ENCODE results near the gene KCNJ9.

KCNJ9 gene

GRCh38 chr1:160066829-160067745 lies 14.3 kb upstream of the KCNJ9 start:
- DNase-seq = no peak

DNA sequence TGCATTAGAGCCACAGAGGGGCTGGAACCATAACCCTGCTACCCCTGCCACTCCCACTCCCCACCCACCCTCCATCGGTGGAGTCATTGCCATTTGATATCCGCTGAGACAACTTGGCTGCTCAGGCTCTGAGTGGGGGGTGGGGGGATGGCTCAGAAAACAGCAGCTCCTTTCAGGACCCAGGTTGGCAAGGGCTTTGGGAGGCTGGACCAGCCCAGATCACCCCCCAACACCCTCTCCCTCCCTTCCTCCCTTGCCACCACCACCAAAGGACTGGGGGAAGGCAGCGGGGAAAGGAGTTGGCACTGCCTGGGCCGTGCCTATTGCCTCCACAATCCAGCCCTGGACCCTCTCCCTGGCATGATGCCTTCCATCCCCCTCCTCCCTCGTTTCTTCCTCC lies 13.1 kb upstream of the KCNJ9 start:
- DNase-seq = no peak

DNA sequence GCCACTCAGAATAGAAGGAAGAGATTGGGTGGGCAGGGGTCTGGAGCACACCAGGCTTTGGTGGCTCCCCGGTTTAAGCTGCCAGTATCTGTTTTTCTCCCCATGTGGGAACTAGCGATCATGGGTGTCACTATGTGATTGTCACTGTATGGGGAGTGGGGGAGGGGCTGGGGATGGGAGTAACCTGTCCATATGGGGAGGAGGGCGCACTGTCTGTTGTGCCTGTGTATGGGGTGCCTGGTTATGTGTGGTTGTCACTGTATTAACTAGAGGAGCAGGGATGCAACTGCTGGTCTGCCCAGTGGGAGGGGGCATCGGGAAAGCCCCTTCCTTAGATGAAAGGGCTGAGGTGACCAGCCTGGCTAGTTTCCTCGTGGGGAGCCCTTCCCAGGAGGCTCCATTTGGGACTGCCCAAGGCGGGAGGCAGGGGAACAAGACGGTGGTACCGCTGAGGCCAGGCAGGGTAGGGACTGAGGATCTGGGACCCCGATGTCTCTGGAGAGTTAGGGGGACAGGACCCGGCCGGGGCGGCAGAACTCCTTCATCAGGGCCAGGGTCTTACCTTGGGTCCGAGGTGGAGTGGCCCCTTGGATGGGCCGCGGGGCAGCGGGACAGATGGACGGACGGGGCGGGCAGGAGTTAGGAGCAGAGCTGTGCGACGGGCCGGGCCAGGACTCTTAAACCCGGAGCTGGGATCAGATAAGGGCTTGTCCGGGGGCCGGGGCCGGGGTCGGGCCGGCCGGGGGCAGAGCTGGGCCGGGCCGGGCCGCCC lies 11.7 kb upstream of the KCNJ9 start, which contains the start of gene KCNJ10:
KCNJ10 (minus strand) TSS at position 701 of the 772 bp plus-strand sequence. CDS start 27,628 bp downstream, outside the sequence.
- no peak for DNase-seq

GRCh38 chr1:160070243-160071163 lies 10.8 kb upstream of the KCNJ9 start:
- DNase-seq = peak; percentile 57

DNA sequence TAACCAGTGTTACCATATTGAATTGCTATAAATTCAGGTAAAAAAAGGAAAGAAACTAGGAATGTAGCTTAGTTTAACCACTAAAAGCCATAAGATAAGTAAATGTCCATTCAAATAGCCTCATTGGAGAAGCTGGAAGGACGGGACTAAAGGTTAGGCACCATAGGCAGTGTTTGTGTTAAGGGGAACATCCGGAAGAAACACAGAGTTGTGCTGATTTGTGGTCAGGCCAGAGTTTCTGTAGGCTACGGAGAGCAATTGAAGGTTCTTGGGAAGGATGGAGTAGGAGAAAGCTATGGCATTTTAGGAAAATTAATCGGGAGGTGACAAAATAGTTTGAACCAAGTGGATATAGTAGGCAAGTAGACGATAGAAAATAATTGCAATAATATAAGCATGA lies 10.0 kb upstream of the KCNJ9 start:
- no peak for DNase-seq

- no peak for DNase-seq
Observed at GRCh38 chr1:160074865-160075264, 6.5 kb upstream of the KCNJ9 start.

GRCh38 chr1:160075836-160076235 lies 5.5 kb upstream of the KCNJ9 start:
- no peak for DNase-seq

DNA sequence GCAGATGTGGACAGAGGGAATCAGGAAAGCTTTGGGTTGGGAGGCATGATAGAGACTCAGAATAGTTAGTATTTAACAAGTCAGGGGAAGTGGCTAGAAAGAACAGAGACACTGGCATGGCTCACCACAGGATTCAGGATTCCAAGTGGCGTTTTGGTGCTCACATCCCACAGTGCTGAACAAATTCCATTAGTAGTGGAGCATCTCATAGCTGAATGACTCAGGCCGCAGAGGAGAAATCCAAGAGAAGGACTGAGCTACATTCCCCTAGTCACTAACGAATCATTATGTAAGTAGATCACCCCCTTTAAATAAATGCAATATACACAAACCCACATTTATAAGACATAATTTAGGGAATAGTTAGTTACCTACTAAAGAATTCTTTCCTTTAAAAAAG lies 5.0 kb upstream of the KCNJ9 start:
- DNase-seq = no peak

GRCh38 chr1:160077486-160077885 lies 3.9 kb upstream of the KCNJ9 start:
- no peak for DNase-seq

- peak; percentile 5 for DNase-seq
Observed at GRCh38 chr1:160078512-160079195, 2.7 kb upstream of the KCNJ9 start.

DNA sequence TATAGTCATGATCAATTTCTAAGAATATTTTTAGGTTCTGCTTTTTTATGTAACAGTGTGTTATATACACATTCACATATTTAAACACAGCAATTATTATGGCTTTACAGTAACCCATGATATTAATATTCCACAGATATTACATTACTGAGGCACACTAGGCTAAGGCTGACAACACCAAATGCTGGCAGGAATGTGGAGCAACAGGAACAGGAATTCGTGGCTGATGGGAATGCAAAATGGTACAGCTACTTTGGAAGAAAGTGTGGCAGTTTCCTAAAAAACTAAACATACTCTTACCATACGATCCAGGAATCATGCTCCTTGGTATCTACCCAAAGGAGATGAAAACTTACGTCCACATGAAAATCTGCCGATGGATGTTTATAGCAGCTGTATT lies 1.9 kb upstream of the KCNJ9 start:
- DNase-seq = no peak

GRCh38 chr1:160080381-160081100 lies 797 bp upstream of the KCNJ9 start:
- DNase-seq = no peak

- no peak for DNase-seq
Observed at GRCh38 chr1:160082487-160082886, 1.1 kb downstream of the KCNJ9 start.

DNA sequence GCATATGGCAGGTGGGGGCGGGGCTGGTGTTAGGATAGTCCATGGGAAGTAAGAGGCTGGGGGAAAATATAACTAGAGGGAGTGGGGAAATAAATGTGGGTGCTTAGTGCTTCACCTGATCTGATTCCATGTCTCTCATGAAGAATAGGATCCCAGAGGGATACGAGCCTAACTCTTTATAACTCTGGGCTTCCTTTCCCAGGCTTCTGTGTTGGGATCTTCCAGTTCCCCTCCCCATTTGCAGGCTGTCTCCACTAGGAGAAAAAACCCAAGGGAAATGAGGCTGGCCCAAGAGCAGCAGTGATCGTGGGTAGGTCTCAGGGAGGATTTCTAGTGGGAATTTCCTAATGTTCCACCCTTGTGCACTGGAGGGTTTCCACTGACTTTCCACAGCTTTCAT lies 1.6 kb downstream of the KCNJ9 start:
- DNase-seq = no peak

- DNase-seq = peak; percentile 78
Observed at GRCh38 chr1:160083968-160084770, 2.8 kb downstream of the KCNJ9 start.

GRCh38 chr1:160084771-160085321 lies 3.5 kb downstream of the KCNJ9 start:
- no peak for DNase-seq

DNA sequence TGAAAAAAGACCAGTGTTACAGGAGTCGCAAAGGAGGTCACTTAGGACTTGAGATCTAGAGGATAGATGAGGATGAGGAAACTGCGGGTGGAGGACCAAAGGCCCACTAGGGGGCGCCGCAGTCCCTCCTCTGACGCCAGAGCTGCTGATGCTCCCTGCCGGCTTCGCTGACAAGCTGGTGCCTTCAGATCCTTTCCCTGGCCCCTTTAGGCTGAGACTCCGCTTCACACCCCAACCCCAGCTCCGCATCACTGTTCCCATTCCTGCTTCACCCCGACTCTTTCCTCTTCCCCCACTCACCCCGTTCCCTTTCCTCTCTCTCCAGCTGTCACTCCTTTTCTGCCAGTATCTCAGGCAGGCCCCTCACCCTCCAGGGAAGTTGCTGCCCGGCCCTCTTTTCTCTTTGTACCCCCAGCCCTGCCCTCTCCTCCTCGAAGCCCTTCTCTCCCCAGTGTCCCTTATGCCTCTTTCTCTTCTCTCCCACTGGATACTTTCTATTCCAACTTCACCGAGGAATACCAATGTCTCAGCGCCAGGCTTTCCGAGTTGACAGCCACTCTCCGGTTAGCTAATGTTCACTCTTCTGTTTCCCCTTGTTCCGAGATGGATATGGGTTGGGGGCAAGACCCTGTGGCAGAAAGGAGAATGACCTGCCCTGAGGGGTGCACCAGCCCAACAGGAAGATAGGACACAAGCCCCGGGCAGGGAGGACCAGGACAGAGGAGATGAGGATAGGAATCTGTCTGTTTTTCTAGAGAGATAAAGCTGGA lies 4.5 kb downstream of the KCNJ9 start:
- DNase-seq = peak; percentile 69

GRCh38 chr1:160086456-160086892 lies 5.1 kb downstream of the KCNJ9 start:
- no peak for DNase-seq

GRCh38 chr1:160087118-160087662 lies 5.9 kb downstream of the KCNJ9 start:
- DNase-seq = no peak

Measured in NCI-H1092 treated with DMSO at 0.1 percent for 48 hours (cell line).